Neural cell (in vitro differentiated cells): ENCODE data around the gene MAP3K7. TPM values are rescaled to one million over a fixed set of nuclear protein-coding genes. Genes with fewer than 3 reads are reported as not detected.

Experiments
- H2AFZ ChIP-seq: fragments of 200-600, 300-800 bp; sonication (generic), shearing (Covaris generic); 2 replicates; pipeline ENCODE4 v1.6.0; 2014; ENCODE audit warnings: low read depth, mild to moderate bottlenecking, antibody characterized with exemption, low read length, moderate library complexity
- H3F3A ChIP-seq: fragments of 200-600 bp; shearing (Covaris generic); 2 replicates; pipeline ENCODE4 v1.6.1; 2016; ENCODE audit warnings: mild to moderate bottlenecking, moderate library complexity, mixed read lengths, antibody characterized with exemption, low read length; ENCODE audit not compliant: insufficient read depth, poor library complexity, severe bottlenecking
- H3K27ac ChIP-seq: fragments of 200-600, 300-800 bp; sonication (generic), shearing (Covaris generic); 2 replicates; pipeline ENCODE4 v1.5.1; 2014; ENCODE audit warnings: mild to moderate bottlenecking, low read length, moderate library complexity
- H3K27me3 ChIP-seq: fragments of 300-800, 200-600 bp; sonication (generic), shearing (Covaris generic); 2 replicates; pipeline ENCODE4 v1.6.0; 2014; ENCODE audit warnings: mild to moderate bottlenecking, low read depth, low read length, moderate library complexity; ENCODE audit not compliant: insufficient read depth
- H3K36me3 ChIP-seq: fragments of 300-800, 200-600 bp; sonication (generic), shearing (Covaris generic); 2 replicates; pipeline ENCODE4 v1.5.1; 2014; ENCODE audit warnings: mild to moderate bottlenecking, antibody characterized with exemption, low read length, moderate library complexity; ENCODE audit not compliant: insufficient read depth
- H3K4me2 ChIP-seq: fragments of 300-800, 200-600 bp; sonication (generic), shearing (Covaris generic); 2 replicates; pipeline ENCODE4 v1.6.0; 2014; ENCODE audit warnings: mild to moderate bottlenecking, low read length
- H3K4me3 ChIP-seq: fragments of 300-800, 200-600 bp; sonication (generic), shearing (Covaris generic); 2 replicates; pipeline ENCODE4 v1.5.1; 2014; ENCODE audit warnings: mild to moderate bottlenecking, low read length, moderate library complexity
- H3K79me2 ChIP-seq: fragments of 200-600 bp; shearing (Covaris generic); replicated peaks from 2 replicates; pipeline ENCODE4 v1.6.0; 2014; ENCODE audit warnings: mild to moderate bottlenecking, low read length, moderate library complexity; ENCODE audit not compliant: insufficient read depth
- H3K9ac ChIP-seq: fragments of 300-800, 200-600 bp; sonication (generic), shearing (Covaris generic); 2 replicates; pipeline ENCODE4 v1.6.1; 2016; ENCODE audit warnings: mild to moderate bottlenecking, low read length, mixed read lengths
- H3K9me2 ChIP-seq: fragments of 200-600 bp; shearing (Covaris generic); 2 replicates; pipeline ENCODE4 v1.6.1; 2016; ENCODE audit warnings: mild to moderate bottlenecking, low read length, mixed read lengths; ENCODE audit not compliant: insufficient read depth
- H3K9me3 ChIP-seq: fragments of 200-600, 300-800 bp; sonication (generic), shearing (Covaris generic); 2 replicates; pipeline ENCODE4 v1.6.1; 2016; ENCODE audit warnings: mild to moderate bottlenecking, mixed run types, low read length, moderate library complexity, mixed read lengths
- H4K20me1 ChIP-seq: fragments of 200-600 bp; shearing (Covaris generic); 2 replicates; pipeline ENCODE4 v1.6.1; 2016; ENCODE audit warnings: mild to moderate bottlenecking, mixed run types; ENCODE audit not compliant: insufficient read depth
- EP300 ChIP-seq: fragments of 450-650 bp; conservative IDR thresholded peaks from 2 replicates; pipeline ENCODE4 v1.6.1; 2014; ENCODE audit warnings: antibody characterized with exemption, mild to moderate bottlenecking, moderate library complexity; ENCODE audit not compliant: poor library complexity, severe bottlenecking
- EZH2 ChIP-seq: fragments of 200-600, 300-800 bp; shearing (Covaris generic), sonication (generic); IDR thresholded peaks from 2 replicates; pipeline ENCODE4 v1.6.1; 2014; ENCODE audit warnings: antibody characterized with exemption, low read length, borderline replicate concordance, mild to moderate bottlenecking; ENCODE audit not compliant: insufficient read depth, poor library complexity, severe bottlenecking
- MXI1 ChIP-seq: fragments of 450-650 bp; conservative IDR thresholded peaks from 2 replicates; pipeline ENCODE4 v1.6.1; 2014; ENCODE audit warnings: antibody characterized with exemption, mild to moderate bottlenecking; ENCODE audit not compliant: poor library complexity, severe bottlenecking
- POLR2AphosphoS5 ChIP-seq: IDR thresholded peaks from 2 replicates; pipeline ENCODE4 v1.6.1; 2012
- RAD21 ChIP-seq: fragments of 450-650 bp; conservative IDR thresholded peaks from 2 replicates; pipeline ENCODE4 v1.6.1; 2014; ENCODE audit warnings: antibody characterized with exemption, mild to moderate bottlenecking, moderate library complexity
- REST ChIP-seq: IDR thresholded peaks from 2 replicates; pipeline ENCODE4 v1.6.1; 2012; ENCODE audit warnings: borderline replicate concordance
- SMC3 ChIP-seq: fragments of 450-650 bp; conservative IDR thresholded peaks from 2 replicates; pipeline ENCODE4 v1.6.1; 2014; ENCODE audit warnings: antibody characterized with exemption, mild to moderate bottlenecking, moderate library complexity; ENCODE audit not compliant: poor library complexity
- TAF1 ChIP-seq: IDR thresholded peaks from 2 replicates; pipeline ENCODE4 v1.6.1; 2012; ENCODE audit warnings: low read depth
- polyA plus RNA-seq: library from polyadenylated mRNA; depleted of rRNA; stranded (reverse); fragments of >200 nt; gene quantifications from 2 replicates; pipeline ENCODE4 v1.2.3, GENCODE V29; 2014
- TF ChIP-seq, protein P1 (sequence below): fragments of 450-650 bp; IDR thresholded peaks from 2 replicates; pipeline ENCODE4 v1.5.1; 2014; ENCODE audit warnings: antibody characterized with exemption, mild to moderate bottlenecking, moderate library complexity; ENCODE audit not compliant: poor library complexity, severe bottlenecking

MAP3K7 gene
- polyA plus RNA-seq, 1 donor from 2014 or later: 71.6 TPM

DNA sequence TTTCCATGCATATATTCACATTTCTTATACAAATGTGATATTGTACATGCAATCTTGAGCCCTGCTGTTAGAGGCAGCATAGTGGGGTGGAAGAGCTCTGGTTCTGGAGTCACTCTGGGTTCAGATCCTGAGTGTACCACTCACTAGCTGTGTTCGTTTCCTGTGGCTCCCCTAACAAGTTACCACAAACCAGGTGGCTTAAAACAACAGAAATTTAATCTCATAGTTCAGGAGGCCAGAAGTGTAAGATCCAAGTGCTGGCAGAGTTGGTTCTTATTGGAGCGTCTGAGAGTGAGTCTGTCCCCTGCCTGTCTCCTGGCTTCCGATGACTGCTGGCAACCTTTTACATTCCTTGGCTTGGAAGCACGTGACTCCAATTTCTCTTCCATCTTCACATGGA is 115.6 kb downstream of the MAP3K7 start:
- Histone ChIP-seq H3K4me2 (no peak overlapping the region), H3K9ac (no peak overlapping the region), H3K36me3 (no peaks in the 10 kb centered on the region), H2AFZ (no peak overlapping the region), H3F3A (no peaks in the 10 kb centered on the region), H4K20me1 (no peaks in the 10 kb centered on the region), H3K9me2 (no peaks in the 10 kb centered on the region), H3K9me3 (no peaks in the 10 kb centered on the region), H3K27ac (no peak overlapping the region), H3K79me2 (no peaks in the 10 kb centered on the region), H3K4me3 (no peak overlapping the region), H3K27me3 (no peaks in the 10 kb centered on the region)
- TF ChIP-seq SMC3 (no peak), EP300 (no peak), EZH2 (no peak), TAF1 (no peak), POLR2AphosphoS5 (no peak), REST (no peak), RAD21 (no peak), MXI1 (no peak)
- TF ChIP-seq, protein P1, sequence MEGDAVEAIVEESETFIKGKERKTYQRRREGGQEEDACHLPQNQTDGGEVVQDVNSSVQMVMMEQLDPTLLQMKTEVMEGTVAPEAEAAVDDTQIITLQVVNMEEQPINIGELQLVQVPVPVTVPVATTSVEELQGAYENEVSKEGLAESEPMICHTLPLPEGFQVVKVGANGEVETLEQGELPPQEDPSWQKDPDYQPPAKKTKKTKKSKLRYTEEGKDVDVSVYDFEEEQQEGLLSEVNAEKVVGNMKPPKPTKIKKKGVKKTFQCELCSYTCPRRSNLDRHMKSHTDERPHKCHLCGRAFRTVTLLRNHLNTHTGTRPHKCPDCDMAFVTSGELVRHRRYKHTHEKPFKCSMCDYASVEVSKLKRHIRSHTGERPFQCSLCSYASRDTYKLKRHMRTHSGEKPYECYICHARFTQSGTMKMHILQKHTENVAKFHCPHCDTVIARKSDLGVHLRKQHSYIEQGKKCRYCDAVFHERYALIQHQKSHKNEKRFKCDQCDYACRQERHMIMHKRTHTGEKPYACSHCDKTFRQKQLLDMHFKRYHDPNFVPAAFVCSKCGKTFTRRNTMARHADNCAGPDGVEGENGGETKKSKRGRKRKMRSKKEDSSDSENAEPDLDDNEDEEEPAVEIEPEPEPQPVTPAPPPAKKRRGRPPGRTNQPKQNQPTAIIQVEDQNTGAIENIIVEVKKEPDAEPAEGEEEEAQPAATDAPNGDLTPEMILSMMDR: no peak

- Histone ChIP-seq H3F3A (no peaks in the 10 kb centered on the region), H3K9me2 (no peaks in the 10 kb centered on the region), H3K36me3 (no peaks in the 10 kb centered on the region), H3K79me2 (no peaks in the 10 kb centered on the region), H3K4me3 (no peak overlapping the region), H4K20me1 (no peaks in the 10 kb centered on the region), H3K27me3 (no peaks in the 10 kb centered on the region), H3K4me2 (no peak overlapping the region), H2AFZ (no peak overlapping the region), H3K9me3 (no peaks in the 10 kb centered on the region), H3K9ac (no peak overlapping the region), H3K27ac (no peak overlapping the region)
- TF ChIP-seq REST (no peak), SMC3 (no peak), EZH2 (no peak), RAD21 (no peak), EP300 (no peak), TAF1 (no peak), POLR2AphosphoS5 (no peak), MXI1 (no peak)
- TF ChIP-seq, protein P1: no peak
Measured at GRCh38 chr6:90469906-90470305, 117.0 kb downstream of the MAP3K7 start.
